GM12891 (cell line): ENCODE measurements around the gene PACSIN2.
"Not testable (repeated sequence)": the region's sequence is repeated elsewhere in the genome, so short reads cannot be mapped to it uniquely, and the experiment has no call there.

Experiments
- DNase-seq: peaks from one replicate; pipeline ENCODE4 v3.0.0; 2011; ENCODE audit warnings: low spot score; ENCODE audit not compliant: insufficient read length
- FAIRE-seq: peaks from 2 replicates; lab custom pipeline; 2011; peaks lifted over from hg19 to GRCh38; lab: Jason Lieb, UNC
- PAX5 ChIP-seq: IDR thresholded peaks from 2 replicates; pipeline ENCODE4 v1.6.1; 2011; ENCODE audit warnings: low read length, moderate library complexity, mild to moderate bottlenecking; ENCODE audit not compliant: insufficient read depth, severe bottlenecking
- POLR2A ChIP-seq: IDR thresholded peaks from 2 replicates; pipeline ENCODE4 v1.6.1; 2011; ENCODE audit warnings: low read depth, low read length, control low read depth
- POLR2AphosphoS5 ChIP-seq: IDR thresholded peaks from 2 replicates; pipeline ENCODE4 v1.6.1; 2011; ENCODE audit warnings: low read depth, low read length, control low read depth
- POU2F2 ChIP-seq: IDR thresholded peaks from 2 replicates; pipeline ENCODE4 v1.6.1; 2011; ENCODE audit warnings: low read depth, mild to moderate bottlenecking, control low read depth, low read length, moderate library complexity
- SPI1 ChIP-seq: IDR thresholded peaks from 2 replicates; pipeline ENCODE4 v1.6.1; 2011; ENCODE audit warnings: low read depth, low read length, control low read depth
- TAF1 ChIP-seq: IDR thresholded peaks from 2 replicates; pipeline ENCODE4 v1.6.1; 2011; ENCODE audit warnings: low read depth, low read length, control low read depth

PACSIN2 gene

GRCh38 chr22:42939941-42940653, 74.9 kb downstream of the PACSIN2 start:
- FAIRE-seq (no peak), DNase-seq (no peak)
- TF ChIP-seq POU2F2 (no peak), PAX5 (no peak), SPI1 (no peak)

- no peak for TF ChIP-seq SPI1
- TF ChIP-seq POU2F2, result no peak
- TF ChIP-seq TAF1, result no peak
- no peak for FAIRE-seq
- no peak for DNase-seq
These were observed 75.5 kb downstream of the PACSIN2 start for GRCh38 chr22:42939451-42939881.

GRCh38 chr22:42938976-42939375, 76.0 kb downstream of the PACSIN2 start:
- DNase-seq, result no peak
- no peak for TF ChIP-seq SPI1
- TF ChIP-seq POLR2A, result no peak
- no peak for TF ChIP-seq PAX5
- no peak for TF ChIP-seq TAF1
- TF ChIP-seq POLR2AphosphoS5, result no peak
- TF ChIP-seq POU2F2, result no peak
- FAIRE-seq, result no peak

GRCh38 chr22:42938449-42938848, 76.5 kb downstream of the PACSIN2 start:
- no peak for TF ChIP-seq SPI1
- TF ChIP-seq POU2F2, result no peak
- no peak for TF ChIP-seq POLR2AphosphoS5
- TF ChIP-seq POLR2A, result no peak
- no peak for TF ChIP-seq TAF1
- TF ChIP-seq PAX5, result no peak
- DNase-seq (no peak), FAIRE-seq (no peak)

GRCh38 chr22:42937164-42937843, 77.6 kb downstream of the PACSIN2 start:
- peak; percentile 64 for TF ChIP-seq POLR2A
- 0 out of 2 replicates have a peak, but pooled peaks have one; percentile 33 for TF ChIP-seq POU2F2
- TF ChIP-seq POLR2AphosphoS5, result no peak
- TF ChIP-seq PAX5, result no peak
- TF ChIP-seq TAF1, result no peak
- TF ChIP-seq SPI1, result peak; percentile 91
- FAIRE-seq, result peak; percentile 90
- DNase-seq, result no peak

GRCh38 chr22:42936680-42937079, 78.3 kb downstream of the PACSIN2 start:
- FAIRE-seq, DNase-seq: not testable (repeated sequence)

- peak; percentile 34; the same call in 1 of the 2 replicates for TF ChIP-seq POLR2AphosphoS5
- TF ChIP-seq TAF1, result no peak
- no peak for TF ChIP-seq SPI1
- no peak for TF ChIP-seq PAX5
- 0 out of 2 replicates have a peak, but pooled peaks have one; percentile 36 for TF ChIP-seq POLR2A
- no peak for TF ChIP-seq POU2F2
- FAIRE-seq (peak; percentile 81), DNase-seq (no peak)
These were observed 80.6 kb downstream of the PACSIN2 start for GRCh38 chr22:42934338-42934737.

GRCh38 chr22:42933485-42934091, 81.4 kb downstream of the PACSIN2 start:
- DNase-seq (peak; percentile 56), FAIRE-seq (peak; percentile 94)
- TF ChIP-seq POU2F2 (peak; percentile 82), POLR2A (peak; percentile 79), PAX5 (peak; percentile 73), TAF1 (peak; percentile 74), POLR2AphosphoS5 (peak; percentile 85), SPI1 (peak; percentile 100)

- TF ChIP-seq SPI1, result no peak
- no peak for TF ChIP-seq POLR2A
- TF ChIP-seq POLR2AphosphoS5, result no peak
- no peak for TF ChIP-seq POU2F2
- no peak for TF ChIP-seq PAX5
- no peak for TF ChIP-seq TAF1
- FAIRE-seq, result peak; percentile 60
These were observed 82.0 kb downstream of the PACSIN2 start for GRCh38 chr22:42932857-42933484.

More at GRCh38 chr22:42932857-42933484, 82.0 kb downstream of the PACSIN2 start:
- DNase-seq, result no peak
